GM21576 (cell line): ENCODE results near the gene C1orf226.
"Not testable (repeated sequence)": the region's sequence is repeated elsewhere in the genome, so short reads cannot be mapped to it uniquely, and the experiment has no call there.

ENCODE experiments used
- ATAC-seq: cut with Tn5 transposase; IDR thresholded peaks from one replicate; pipeline ENCODE4 v1.9.1; 2021; ENCODE audit warnings: mild to moderate bottlenecking, moderate library complexity; ENCODE audit not compliant: unreplicated experiment

Gene C1orf226

DNA sequence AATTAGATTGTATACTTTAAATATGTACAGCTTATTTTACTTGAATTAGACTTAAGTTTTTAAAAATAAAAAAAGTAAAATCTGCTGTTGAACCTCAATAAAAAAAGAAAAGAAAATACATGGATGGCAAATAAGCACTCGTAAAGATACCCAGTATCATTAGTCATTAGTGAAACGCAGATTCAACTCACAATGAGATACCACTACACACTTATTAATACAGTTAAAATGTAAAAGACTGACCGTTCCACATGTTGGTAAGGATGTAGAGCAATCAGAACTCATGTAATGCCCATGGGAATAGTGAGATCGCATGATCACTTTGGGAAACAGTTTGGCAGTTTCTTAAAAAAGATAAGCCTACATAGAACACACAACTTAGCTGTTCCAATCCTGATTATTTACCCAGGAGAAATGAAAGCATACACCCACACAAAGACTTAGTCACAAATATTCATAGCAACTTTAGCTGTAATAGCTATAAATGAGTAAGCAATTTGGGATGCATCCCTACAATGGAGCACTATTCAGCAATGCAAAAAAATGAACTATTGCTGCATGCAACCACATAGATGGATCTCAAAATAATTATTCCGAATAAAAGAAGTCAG lies 23.1 kb downstream of the C1orf226 start:
- no peak for ATAC-seq

GRCh38 chr1:162405800-162406199 lies 24.3 kb downstream of the C1orf226 start:
- ATAC-seq = no peak

DNA sequence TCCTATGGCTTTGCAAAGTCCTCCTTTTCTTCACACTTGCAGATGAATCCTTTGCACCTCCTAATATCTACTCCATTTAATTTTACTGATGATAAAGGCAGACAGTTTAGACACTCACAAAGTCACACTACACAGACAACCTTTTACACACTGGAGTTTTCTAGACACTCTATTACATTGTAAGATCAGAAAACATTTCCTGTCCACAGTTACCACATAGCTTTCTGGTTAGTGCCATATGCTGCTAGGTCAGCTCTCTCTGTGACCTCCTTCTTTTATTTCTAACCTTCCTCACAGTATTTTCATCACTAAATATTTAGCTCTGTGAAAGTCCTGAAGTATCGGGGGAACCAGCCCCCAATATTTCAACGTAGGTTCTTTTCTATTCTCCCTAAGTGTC lies 25.3 kb downstream of the C1orf226 start:
- ATAC-seq = no peak

DNA sequence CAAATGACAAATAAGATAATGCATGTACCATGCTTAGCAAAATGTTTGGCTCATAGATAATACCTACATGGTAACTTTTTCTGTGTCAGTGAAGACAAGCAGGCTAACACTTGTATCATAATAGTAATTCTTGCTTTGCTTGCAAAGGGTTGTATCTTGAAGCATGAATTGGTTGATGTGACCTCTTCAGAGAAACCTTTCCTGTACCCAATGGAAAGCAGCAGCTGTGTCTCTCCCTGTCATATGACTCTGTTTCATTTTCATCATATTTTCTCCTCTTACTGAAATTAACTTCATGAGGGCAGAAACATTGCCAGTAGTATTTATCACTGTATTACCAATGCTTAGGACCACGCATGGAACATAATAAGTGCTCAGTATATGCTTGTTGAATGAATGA lies 26.0 kb downstream of the C1orf226 start:
- ATAC-seq = no peak

GRCh38 chr1:162412002-162412401 lies 30.5 kb downstream of the C1orf226 start, which contains the start of gene SH2D1B:
TSS of gene SH2D1B (minus strand) at chr1:162412136. CDS start at chr1:162412016, 120 bp downstream.
- no peak for ATAC-seq

DNA sequence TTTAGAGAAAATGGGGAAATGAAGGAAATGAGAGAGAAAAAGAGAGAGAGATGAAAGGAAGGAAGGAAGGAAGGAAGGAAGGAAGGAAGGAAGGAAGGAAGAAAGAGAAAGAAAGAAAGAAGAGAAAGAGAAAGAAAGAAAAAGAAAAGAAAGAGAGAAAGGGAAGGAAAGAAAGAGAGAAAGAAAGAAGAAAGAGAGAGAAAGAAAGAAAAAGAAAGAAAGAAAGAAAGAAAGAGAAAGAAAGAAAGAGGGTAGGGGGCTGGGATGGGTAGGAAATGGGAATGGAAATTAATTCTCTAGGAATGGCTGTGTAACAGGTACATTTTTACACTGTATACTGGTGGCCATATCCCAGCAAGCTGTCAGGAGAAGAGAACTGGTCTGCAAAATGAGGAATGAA lies 34.7 kb downstream of the C1orf226 start:
- no peak for ATAC-seq

- ATAC-seq = no peak
These were observed 35.4 kb downstream of the C1orf226 start for GRCh38 chr1:162416909-162417308.

- ATAC-seq = no peak
These were observed 36.1 kb downstream of the C1orf226 start for GRCh38 chr1:162417650-162418049.

- ATAC-seq = not testable (repeated sequence)
These were observed 37.1 kb downstream of the C1orf226 start for GRCh38 chr1:162418584-162418983.

DNA sequence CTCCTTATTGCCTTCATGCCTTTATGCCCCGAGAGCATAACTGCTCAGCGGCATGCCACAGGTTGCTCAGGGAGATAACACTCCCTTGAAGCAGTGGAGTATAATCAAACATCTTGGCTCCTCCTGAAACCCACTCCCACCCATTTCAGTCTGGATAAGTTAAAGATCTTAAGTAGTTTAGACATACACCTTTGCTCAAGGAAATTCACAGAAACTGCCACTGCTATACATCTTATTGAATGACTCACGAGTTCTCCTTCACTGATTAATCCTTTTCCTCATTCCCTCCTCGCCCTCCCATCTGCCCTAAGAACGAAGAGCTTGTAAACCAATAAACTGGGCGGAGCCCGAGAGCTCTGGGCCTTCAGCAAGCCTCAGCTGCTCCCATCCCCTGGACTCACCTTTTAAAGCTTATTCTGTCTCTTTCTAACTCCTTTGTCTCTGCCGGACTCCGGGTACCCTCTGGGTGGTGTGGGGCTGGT lies 38.0 kb downstream of the C1orf226 start:
- not testable (repeated sequence) for ATAC-seq

DNA sequence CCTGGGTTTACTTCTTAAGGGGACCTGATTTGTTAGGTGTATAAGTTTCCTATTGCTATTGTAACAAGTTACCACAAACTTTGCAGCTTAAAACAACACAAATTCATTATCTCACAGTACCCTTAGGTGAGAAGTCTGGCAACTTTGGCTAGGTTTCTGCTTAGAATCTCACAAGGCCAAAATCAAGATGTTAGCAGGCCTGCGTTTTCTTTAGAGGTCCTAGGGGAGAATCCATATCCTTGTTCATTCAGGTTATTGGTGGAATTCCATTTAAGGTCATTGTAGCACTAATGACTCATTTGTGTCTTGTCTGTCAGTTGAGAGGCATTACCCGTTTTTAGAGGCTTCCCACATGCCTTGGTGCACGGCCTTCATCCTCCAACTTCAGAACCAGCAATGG lies 38.6 kb downstream of the C1orf226 start:
- ATAC-seq = no peak

DNA sequence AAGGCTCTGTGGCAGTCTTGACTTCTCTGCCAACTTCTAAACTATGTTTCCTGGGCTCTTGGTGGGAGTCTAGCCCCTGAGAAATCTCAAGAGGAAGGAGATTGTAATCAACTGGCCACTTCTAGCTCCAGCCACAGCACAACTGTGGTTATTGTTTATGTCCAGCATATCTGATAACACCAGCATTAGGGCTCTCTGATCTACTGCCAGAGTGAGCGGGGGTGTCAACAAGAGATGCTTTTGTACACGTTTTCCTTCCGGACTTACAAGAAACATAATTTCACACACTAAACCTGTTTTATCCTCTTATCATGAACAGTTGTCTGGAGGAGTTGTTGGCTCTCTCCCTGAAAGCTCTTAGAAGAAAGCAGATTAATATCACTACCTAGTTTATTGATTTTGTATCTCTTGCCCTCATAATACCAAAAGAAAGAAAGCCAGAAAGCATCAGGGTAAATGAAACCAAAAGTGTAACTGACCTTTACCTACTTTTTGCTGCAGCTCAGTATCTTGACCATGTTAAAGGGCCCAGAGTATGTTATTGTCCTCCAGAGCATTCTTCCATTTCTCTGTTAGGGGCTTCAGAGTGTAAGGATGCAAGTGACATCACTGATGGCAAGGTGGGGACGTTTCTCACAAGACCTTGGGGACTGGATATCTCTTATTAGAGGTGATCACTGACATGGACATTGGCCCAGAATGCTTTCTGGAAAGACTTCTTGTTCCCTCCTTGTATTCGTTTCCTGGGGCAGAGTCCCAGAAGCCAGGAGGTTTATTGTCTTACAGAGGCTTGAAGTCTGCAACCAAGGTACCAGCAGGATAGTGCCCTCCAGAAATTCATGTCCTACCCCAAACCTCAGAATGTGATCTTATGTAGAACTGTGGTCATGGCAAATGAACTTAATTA lies 40.0 kb downstream of the C1orf226 start:
- ATAC-seq = no peak

DNA sequence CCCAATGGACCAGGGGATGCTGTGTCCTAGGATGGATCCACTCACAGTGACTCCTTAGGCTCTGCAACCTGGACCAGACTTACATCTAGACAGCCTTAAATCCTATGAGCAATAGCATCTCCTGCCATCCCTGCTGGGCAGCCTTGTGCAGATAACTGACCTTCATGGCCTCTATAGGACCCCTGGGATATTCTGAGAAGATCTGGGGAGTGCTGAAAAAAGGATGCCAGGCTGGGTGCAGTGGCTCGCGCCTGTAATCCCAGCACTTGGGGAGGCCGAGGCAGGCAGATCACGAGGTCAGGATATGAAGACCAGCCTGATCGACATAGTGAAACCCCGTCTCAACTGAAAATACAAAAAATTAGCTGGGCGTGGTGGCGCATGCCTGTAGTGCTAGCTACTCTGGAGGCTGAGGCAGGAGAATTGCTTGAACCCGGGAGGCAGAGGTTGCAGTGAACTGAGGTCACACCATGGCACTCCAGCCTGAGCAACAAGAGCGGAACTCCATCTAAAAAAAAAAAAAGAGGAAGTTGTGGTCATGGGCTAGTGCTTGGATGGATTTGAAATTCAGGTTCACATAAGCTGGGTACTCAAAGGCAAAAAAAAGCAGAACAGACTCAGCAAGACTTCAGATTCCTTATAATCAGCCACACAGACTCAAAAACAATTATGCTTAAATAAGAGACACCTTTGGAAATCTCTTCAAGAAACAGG lies 41.3 kb downstream of the C1orf226 start:
- ATAC-seq = no peak

- ATAC-seq = no peak
These were observed 49.1 kb downstream of the C1orf226 start for GRCh38 chr1:162430583-162430982.

- ATAC-seq = not testable (repeated sequence)
These were observed 51.6 kb downstream of the C1orf226 start for GRCh38 chr1:162432977-162433713.
